ENCODE data around the gene LRP1.
A peak's percentile ranks its signal among the peaks of the same experiment; 100 is the strongest.

The LRP1 gene

GRCh38 chr12:57227315-57228115 lies 99.2 kb downstream of the LRP1 start:
- Histone ChIP-seq H3K27me3 (ENCODE audit: control insufficient read depth, insufficient read depth, low read length) (peaks cover 9% of the 10 kb centered on the region), H3K4me2 (ENCODE audit: low read length) (no peak overlapping the region), H3K9ac (no peak overlapping the region), H2AFZ (no peak overlapping the region), H3K4me1 (peaks cover 15% of the 10 kb centered on the region), H3K27ac (no peak overlapping the region), H3K79me2 (no peaks in the 10 kb centered on the region), H3K4me3 (ENCODE audit: low read depth, low read length) (no peak overlapping the region), H3K36me3 (ENCODE audit: control insufficient read depth, insufficient read depth, low read length) (no peaks in the 10 kb centered on the region), H3K9me3 (ENCODE audit: control insufficient read depth, low read length) (no peaks in the 10 kb centered on the region)
- no peak for TF ChIP-seq CTCF (IDR thresholded peaks at IDR 0.05)

GRCh38 chr12:57229046-57229633 lies 100.9 kb downstream of the LRP1 start:
- H2AFZ ChIP-seq: peak overlapping the region; percentile 89
- no peak overlapping the region for H3K4me3 ChIP-seq (ENCODE audit: low read depth, low read length)
- no peak overlapping the region for H3K27ac ChIP-seq
- no peaks in the 10 kb centered on the region for H3K9me3 ChIP-seq (ENCODE audit: control insufficient read depth, low read length)
- no peaks in the 10 kb centered on the region for H3K36me3 ChIP-seq (ENCODE audit: control insufficient read depth, insufficient read depth, low read length)
- H3K27me3 ChIP-seq (ENCODE audit: control insufficient read depth, insufficient read depth, low read length): peaks cover 6% of the 10 kb centered on the region
- H3K9ac ChIP-seq: no peak overlapping the region
- no peak for TF ChIP-seq CTCF (IDR thresholded peaks at IDR 0.05)
- no peaks in the 10 kb centered on the region for H3K79me2 ChIP-seq
- peaks cover 15% of the 10 kb centered on the region for H3K4me1 ChIP-seq
- no peak overlapping the region for H3K4me2 ChIP-seq (ENCODE audit: low read length)

- Histone ChIP-seq H3K4me2 (ENCODE audit: low read length) (peak within 1 kb of the TSS; percentile 91), H3K4me3 (ENCODE audit: low read depth, low read length) (peak within 1 kb of the TSS; percentile 80), H3K27ac (peak within 1 kb of the TSS; percentile 37), H3K4me1 (peaks cover 15% of the 10 kb centered on the region), H3K36me3 (ENCODE audit: control insufficient read depth, insufficient read depth, low read length) (no peaks in the 10 kb centered on the region), H3K79me2 (no peaks in the 10 kb centered on the region), H2AFZ (peak within 1 kb of the TSS; percentile 89), H3K9me3 (ENCODE audit: control insufficient read depth, low read length) (no peaks in the 10 kb centered on the region), H3K27me3 (ENCODE audit: control insufficient read depth, insufficient read depth, low read length) (peaks cover 4% of the 10 kb centered on the region), H3K9ac (no peak within 1 kb of the TSS)
- no peak for TF ChIP-seq CTCF (IDR thresholded peaks at IDR 0.05)
These were observed 101.5 kb downstream of the LRP1 start, which contains the start of gene SHMT2 for GRCh38 chr12:57229634-57230380. Gene SHMT2 (plus strand): TSS chr12:57229711. CDS start chr12:57229779, 68 bp downstream.

- Histone ChIP-seq H3K4me1 (peaks cover 15% of the 10 kb centered on the region), H3K27ac (no peak overlapping the region), H3K4me3 (ENCODE audit: low read depth, low read length) (no peak overlapping the region)
These were observed 102.3 kb downstream of the LRP1 start for GRCh38 chr12:57230381-57231155.

More at GRCh38 chr12:57230381-57231155, 102.3 kb downstream of the LRP1 start:
- H3K36me3 ChIP-seq (ENCODE audit: control insufficient read depth, insufficient read depth, low read length): no peaks in the 10 kb centered on the region
- no peak for TF ChIP-seq CTCF (IDR thresholded peaks at IDR 0.05)
- peaks cover 3% of the 10 kb centered on the region for H3K27me3 ChIP-seq (ENCODE audit: control insufficient read depth, insufficient read depth, low read length)
- no peaks in the 10 kb centered on the region for H3K9me3 ChIP-seq (ENCODE audit: control insufficient read depth, low read length)
- peak overlapping the region; percentile 91 for H3K4me2 ChIP-seq (ENCODE audit: low read length)
- H3K9ac ChIP-seq: no peak overlapping the region
- H2AFZ ChIP-seq: no peak overlapping the region
- H3K79me2 ChIP-seq: no peaks in the 10 kb centered on the region

Data from parathyroid adenoma (tissue), 2 donors.